Measurements from ENCODE around the gene FOXP2. TPM values are rescaled to one million over a fixed set of nuclear protein-coding genes. Genes with fewer than 3 reads are reported as not detected.
"Not testable (repeated sequence)": the region's sequence is repeated elsewhere in the genome, so short reads cannot be mapped to it uniquely, and the experiment has no call there.

FOXP2 gene
- 2.4 and 4.2 TPM in 2 replicates for total RNA-seq (2014; rRNA removed; shearing (Covaris generic); ENCODE audit: low replicate concordance)

DNA sequence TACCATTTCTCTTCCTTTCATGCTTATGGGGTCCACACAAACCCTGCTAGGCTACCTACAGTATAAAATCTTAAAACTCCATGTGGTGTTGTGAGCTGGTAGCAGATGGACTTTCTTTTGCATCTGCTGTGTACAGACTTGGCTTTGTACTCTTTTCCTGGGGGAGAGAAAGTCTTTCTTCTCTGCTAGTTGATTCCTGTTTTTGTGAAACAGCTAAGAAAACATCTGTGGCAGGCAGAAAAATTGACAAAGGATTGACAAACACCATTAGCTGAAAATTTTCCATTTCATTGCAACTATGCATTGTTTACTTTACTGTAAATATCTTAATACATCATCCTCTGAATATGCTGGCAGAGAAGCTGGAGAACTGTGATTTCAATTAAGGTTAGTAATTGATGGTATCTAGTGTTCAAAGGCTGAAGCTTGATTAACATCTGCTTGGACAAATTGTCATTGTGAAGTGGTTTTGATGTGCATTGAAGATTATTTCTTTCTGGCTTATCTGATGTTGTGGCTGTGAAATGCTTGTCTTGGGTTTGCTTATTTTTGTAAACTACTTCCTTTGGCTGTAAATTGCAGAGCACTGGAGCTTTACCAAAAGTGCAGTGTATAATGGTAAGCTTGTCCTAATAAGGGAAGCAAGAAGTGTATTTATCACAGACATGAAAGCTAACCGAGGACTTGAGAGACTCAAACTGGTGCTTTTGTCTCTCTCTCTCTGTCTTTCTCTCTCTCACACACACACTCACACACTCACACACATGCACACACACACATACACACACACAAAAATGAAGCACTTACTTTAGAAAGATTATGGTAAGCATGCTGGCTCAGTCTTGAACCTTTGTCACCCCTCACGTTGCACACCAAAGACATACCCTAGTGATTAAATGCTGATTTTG, at the start of gene FOXP2:
Gene FOXP2 (plus strand): TSS at position 660 of the 908 bp plus-strand sequence. CDS start 11,697 bp downstream, outside the sequence.
- DNase-seq (ENCODE audit: low read depth) = peak; percentile 85
- in situ Hi-C loops (cut with HindIII; ENCODE audit: low pct_unique_long_range_greater_than_20kb, low sequenced_read_pairs) = loop anchor here (5.0 kb wide), 1 partner anchor 332 kb away; no protein-coding TSS in a partner anchor

DNA sequence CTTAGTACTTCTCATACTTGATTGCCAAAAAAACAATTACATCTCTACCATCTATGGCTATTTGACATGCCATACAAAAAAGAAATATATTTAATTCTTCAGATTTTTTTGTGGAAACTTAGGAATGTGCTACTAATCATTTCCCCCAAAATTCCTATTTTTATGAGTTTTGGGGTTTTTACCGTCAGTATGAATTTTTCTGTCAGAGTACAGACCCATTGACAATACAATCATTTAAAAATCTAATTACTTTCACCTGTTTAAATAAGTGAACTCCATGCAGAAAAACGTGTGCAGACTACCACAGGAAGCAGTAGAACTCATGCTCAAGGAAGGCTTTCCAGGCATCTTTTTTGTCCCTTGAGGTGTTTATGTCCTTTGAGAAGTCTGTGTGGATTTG, 48.8 kb upstream of the FOXP2 start:
- in situ Hi-C loops (cut with HindIII; ENCODE audit: low pct_unique_long_range_greater_than_20kb, low sequenced_read_pairs) = no loop called here
- no peak for DNase-seq (ENCODE audit: low read depth)

DNA sequence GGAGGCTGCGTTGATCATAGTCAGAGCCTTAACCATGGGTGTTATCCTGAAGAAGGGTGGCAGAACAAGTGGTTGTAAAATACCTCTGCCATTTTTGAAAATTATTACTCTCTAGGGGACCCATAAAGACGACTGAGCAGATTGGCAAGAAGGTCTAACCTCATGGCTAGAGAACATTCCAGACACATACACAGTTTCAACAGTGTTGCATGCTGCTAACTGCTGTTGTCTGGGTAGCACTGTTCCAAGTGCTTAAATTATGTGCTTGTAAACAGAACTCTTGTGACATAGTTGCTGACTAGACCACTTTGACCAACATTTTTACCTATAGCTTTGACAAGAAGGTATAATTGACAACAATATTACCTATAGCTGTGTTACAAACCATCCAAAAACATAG, 46.1 kb upstream of the FOXP2 start:
- DNase-seq (ENCODE audit: low read depth) = no peak
- in situ Hi-C loops (cut with HindIII; ENCODE audit: low pct_unique_long_range_greater_than_20kb, low sequenced_read_pairs) = no loop called here

DNA sequence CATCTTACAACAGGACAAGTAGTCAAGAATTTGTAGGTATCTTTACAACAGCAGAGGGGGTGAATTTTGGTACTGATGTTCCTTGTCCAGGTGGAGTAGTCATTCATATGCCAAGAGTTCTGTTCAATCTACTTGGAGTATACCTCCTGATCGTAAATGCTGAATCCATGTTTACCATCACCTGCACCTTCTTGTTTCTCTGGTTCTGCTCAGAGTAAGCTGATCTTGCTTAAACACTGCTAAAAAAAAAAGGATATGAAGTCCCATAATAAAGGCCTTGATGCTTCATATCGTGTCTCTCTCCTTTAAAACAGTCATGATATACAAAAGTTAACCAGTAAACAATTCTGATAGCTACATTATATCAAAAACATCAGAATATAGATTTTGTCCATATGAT, 45.3 kb upstream of the FOXP2 start:
- DNase-seq (ENCODE audit: low read depth) = no peak
- in situ Hi-C loops (cut with HindIII; ENCODE audit: low pct_unique_long_range_greater_than_20kb, low sequenced_read_pairs) = no loop called here

DNA sequence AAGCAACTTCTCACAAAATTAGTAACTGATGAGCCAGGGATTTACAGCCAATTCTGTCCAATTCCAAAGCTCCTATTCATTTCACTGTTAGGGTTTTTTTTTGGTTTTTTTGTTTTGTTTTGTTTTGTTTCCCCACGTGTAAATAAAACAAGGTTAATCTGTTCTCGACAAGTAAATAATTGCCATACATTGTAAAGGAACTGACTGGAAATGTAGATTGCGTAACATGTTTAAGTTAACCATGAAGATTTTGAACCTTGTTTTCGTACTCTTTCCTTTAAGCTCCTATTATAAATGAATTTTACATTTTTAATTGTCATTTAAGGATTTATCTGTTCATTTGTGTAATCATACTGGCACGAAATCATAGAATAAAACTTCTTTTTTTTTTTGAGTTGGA, 42.0 kb upstream of the FOXP2 start:
- in situ Hi-C loops (cut with HindIII; ENCODE audit: low pct_unique_long_range_greater_than_20kb, low sequenced_read_pairs) = no loop called here
- no peak for DNase-seq (ENCODE audit: low read depth)

DNA sequence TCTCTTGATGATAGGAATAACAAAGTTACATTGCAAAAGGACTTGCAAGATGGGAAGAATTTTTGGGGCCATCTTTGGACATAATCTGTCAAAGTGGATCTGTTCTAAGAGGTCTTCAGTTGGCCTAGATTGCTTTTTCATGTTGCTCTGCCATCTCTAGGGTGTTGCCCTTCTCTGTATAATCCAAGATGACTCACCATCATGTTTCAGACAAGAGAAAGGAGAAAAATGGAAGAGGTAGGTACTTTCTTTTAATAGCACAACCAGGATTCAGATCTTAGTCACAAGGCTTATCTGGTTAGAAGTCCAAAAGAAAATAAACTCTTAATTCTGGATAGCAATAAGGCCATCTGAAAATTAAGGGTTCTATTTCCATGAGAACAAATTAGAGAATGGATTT, 38.7 kb upstream of the FOXP2 start:
- DNase-seq (ENCODE audit: low read depth) = no peak
- in situ Hi-C loops (cut with HindIII; ENCODE audit: low pct_unique_long_range_greater_than_20kb, low sequenced_read_pairs) = no loop called here

DNA sequence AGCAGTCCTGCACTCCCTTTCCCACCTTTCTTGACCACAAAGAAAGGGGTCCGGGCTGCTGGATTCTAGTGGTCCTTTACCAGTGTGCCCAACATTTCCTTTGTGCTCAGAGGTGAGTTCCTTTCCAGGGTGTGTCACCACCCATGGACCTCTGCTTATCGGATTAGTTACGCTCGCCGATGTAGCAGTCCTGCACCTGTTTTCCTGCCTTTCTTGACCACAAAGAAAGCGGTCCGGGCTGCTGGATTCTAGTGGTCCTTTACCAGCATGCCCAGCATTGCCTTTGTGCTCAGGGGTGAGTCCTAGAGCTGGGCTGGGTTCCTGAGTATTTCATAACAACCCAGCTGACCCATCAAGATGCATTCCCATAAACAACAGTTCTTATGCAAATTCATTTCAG, 30.7 kb upstream of the FOXP2 start:
- DNase-seq (ENCODE audit: low read depth); in situ Hi-C loops (cut with HindIII; ENCODE audit: low pct_unique_long_range_greater_than_20kb, low sequenced_read_pairs): not testable (repeated sequence)

DNA sequence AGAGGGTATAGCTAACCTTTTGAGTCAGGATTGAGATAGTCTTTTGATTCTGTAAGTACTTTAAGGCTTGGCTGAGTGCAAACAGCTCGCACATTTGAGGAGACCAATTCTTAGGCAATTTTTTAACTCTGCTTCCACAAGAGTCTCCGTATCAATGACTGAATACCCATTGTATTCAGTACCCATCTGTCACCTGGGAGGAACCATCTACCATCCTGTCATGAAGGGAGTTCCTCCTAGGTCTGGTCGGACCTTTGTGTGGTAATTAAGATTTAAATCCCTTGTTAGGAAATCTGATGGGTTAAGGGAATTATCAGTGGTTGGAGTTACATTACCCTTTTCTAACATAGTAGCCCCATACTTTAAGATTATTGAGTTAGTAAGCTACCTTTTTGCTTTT, 30.3 kb upstream of the FOXP2 start:
- in situ Hi-C loops (cut with HindIII; ENCODE audit: low pct_unique_long_range_greater_than_20kb, low sequenced_read_pairs); DNase-seq (ENCODE audit: low read depth): not testable (repeated sequence)

DNA sequence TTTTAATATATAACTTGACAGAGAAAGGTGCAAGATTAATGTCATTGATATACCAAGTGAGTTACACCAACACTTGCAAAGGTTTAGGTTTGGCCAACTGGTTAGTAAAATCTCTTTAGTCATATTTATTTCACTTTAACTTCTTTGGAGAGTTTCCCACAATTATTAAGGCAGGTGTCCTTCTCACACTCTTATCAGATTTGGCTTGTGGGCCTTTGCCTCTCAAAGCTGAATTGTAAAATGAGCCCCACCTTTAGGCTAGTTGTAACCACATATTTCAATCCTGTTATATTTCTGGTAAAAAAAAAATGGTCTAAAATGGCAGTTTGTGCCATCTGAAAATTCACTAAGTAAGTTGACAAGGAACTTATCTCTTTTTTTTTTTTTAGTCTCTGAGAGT, 26.6 kb upstream of the FOXP2 start:
- in situ Hi-C loops (cut with HindIII; ENCODE audit: low pct_unique_long_range_greater_than_20kb, low sequenced_read_pairs) = no loop called here
- no peak for DNase-seq (ENCODE audit: low read depth)

DNA sequence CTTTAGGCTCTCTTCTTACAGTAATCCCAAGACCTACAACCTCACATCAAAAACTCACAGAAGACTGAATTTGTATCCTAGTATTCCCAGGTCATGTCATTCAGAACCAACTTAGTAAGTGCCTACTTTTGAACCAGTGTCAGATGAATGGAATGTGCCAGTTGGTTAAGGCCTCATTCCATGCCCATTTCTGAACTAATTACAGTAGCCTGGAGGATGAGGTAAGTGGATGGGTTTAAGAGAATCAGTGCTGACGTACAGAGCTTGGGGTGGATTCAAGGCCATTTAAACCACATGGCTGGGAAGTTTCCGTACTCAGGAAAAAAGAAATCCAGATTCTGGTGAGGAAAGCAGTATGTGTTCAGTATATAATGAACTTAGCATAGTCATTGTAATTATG, 21.9 kb upstream of the FOXP2 start:
- DNase-seq (ENCODE audit: low read depth) = no peak
- in situ Hi-C loops (cut with HindIII; ENCODE audit: low pct_unique_long_range_greater_than_20kb, low sequenced_read_pairs) = no loop called here

DNA sequence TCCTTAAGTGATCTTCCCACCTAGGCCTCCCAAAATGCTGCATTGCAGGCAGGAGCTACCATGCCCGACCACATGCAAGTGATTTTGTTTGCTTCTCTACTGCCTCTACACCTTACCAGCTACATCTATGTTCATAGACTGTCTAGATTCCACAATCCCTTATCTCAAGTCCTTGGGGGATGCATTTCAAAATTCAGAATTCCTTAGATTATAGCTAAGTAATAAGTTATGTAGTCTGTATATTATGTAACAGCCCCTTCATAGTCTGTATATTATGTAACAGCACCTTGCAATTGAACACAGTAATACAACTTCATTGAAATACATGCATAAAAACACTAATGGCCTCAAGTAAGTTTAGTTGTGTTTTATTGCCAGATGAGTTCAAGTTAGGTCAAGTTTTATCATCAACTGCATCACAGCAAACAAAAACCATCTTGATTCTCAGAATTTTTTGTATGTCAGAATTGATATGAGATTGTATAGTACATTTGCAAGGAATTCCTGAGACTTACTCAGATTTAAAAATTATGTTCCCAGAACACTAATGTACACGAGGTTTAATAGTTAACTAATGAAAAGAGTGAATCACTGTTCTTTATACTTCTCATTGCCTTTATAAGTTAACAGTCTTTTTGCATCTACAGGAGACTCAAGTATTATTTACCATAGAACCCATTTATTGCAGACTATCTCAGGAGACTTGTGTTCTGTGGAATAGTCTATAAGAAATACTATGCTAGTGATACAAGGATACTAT, 11.6 kb upstream of the FOXP2 start:
- DNase-seq (ENCODE audit: low read depth) = peak; percentile 54
- in situ Hi-C loops (cut with HindIII; ENCODE audit: low pct_unique_long_range_greater_than_20kb, low sequenced_read_pairs) = no loop called here

DNA sequence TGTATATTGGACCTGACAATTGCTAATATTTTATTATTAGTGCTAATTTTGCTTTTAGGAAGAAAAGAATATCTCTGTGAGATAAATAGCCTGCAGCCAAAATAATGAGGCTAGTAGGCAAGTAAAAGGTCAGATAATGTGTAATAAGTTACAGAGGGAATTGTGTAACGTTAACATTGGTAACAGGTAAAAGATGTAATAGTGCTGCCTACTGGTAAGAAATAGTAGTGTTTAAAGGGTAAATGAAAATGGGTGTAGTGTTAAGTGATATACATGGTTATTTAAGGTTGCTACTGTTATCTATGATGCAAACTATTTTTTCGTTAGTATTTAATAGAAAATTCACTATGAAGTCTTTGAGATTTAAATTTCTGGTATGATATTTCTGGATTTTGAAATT, 9.2 kb upstream of the FOXP2 start:
- in situ Hi-C loops (cut with HindIII; ENCODE audit: low pct_unique_long_range_greater_than_20kb, low sequenced_read_pairs) = no loop called here
- DNase-seq (ENCODE audit: low read depth) = peak; percentile 46

DNA sequence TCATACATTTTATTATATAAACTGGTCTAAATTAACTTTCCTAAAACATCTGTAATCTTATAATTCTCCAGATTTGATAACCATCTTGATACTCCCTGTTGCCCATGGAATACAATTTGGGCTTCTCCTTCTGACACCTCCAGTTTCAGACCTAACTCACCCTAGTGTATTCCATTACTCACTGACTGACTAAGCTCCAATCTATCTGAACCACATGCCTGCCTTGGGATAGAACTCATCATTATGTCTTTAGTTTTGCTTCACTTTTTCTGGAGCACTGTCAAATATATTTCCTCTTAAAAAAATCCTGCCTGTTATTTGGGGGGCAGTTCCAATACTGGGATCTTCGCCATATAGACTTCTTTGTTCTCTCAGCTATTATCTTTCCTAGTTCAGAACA, 4.9 kb upstream of the FOXP2 start:
- DNase-seq (ENCODE audit: low read depth) = peak; percentile 10
- in situ Hi-C loops (cut with HindIII; ENCODE audit: low pct_unique_long_range_greater_than_20kb, low sequenced_read_pairs) = loop anchor here (5.0 kb wide), 1 partner anchor 327 kb away; no protein-coding TSS in a partner anchor

DNA sequence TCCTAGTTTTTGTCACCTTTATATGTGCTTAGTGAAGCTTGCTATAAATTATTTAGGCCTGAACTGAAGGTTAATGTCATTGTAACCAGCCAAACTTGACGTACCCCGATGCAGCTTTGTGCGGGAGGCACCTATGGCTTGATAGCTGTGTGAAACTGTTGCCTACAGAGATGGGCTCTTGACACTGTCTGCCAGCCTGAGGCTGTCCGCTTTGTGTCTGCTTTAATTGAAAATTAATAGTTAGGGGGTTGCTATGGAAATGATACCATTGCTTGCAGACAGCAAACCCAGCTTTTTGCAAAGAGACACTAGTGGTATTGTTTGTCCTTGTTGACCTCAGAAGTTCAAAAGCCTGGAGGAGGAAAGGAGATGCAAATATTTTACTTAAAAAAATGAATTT, 2.1 kb upstream of the FOXP2 start:
- in situ Hi-C loops (cut with HindIII; ENCODE audit: low pct_unique_long_range_greater_than_20kb, low sequenced_read_pairs) = loop anchor here (5.0 kb wide), 1 partner anchor 330 kb away; no protein-coding TSS in a partner anchor
- DNase-seq (ENCODE audit: low read depth) = peak; percentile 41

DNA sequence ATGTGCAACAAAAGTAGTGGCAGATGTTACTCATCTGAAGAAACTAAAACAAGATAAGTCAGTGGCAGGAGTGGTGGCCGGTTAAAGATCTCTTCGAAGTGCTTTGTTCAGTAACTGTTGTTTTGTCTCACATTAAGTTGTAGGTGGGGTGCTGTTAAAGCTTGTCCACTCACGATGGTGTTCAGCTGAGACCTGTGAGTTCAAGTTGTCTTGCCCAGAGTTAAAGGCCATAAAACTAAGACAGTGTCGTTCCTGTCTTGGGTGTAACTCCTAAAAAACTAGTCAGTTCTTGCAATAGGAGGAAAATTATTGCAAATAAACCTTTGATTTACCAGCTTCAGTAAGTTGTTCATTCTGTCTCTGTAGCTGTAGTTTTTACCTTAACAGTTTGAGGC, 857 bp upstream of the FOXP2 start:
- in situ Hi-C loops (cut with HindIII; ENCODE audit: low pct_unique_long_range_greater_than_20kb, low sequenced_read_pairs) = loop anchor here (5.0 kb wide), 1 partner anchor 331 kb away; no protein-coding TSS in a partner anchor
- peak; percentile 63 for DNase-seq (ENCODE audit: low read depth)

DNA sequence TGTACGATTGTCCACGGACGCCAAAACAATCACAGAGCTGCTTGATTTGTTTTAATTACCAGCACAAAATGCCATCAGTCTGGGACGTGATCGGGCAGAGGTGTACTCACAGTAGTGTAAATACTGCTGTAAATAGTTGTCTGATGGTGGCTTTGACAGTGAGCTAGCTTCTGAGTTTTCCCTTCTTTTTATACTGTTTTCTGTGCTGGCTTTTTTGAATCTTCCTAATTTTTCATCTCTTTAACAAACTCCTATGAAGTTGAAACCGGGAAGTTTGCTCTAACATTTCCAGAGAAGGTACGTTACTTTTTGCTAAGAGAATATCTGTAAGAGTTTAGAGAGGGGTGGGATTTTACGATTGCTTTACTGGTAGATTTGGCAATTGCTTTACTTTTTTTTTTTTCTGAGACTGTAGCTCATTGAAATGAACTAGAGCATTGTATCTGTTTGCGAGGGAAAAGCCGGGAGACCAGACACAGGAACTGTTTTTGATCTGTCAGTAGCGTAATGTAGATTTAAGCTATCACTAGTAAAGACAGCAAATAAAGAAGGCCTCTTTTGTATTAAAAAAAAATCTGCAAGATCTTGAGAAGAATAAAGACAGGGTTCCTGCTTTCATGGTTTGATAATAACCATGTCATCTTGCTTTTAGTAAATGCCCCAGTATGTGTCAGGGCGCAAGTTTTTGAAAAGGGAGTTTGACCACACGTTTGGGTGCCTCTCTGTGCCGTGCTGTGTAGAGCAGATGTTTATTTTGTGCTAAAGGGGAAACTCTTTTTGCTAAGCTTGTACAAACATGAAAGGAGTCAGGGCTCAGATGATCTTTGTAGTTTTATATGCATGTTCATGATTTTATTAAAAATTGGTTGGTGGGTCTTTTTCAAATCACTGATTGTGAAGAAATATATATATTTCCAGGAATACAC, 712 bp downstream of the FOXP2 start:
- DNase-seq (ENCODE audit: low read depth) = peak; percentile 57
- in situ Hi-C loops (cut with HindIII; ENCODE audit: low pct_unique_long_range_greater_than_20kb, low sequenced_read_pairs) = no loop called here

DNA sequence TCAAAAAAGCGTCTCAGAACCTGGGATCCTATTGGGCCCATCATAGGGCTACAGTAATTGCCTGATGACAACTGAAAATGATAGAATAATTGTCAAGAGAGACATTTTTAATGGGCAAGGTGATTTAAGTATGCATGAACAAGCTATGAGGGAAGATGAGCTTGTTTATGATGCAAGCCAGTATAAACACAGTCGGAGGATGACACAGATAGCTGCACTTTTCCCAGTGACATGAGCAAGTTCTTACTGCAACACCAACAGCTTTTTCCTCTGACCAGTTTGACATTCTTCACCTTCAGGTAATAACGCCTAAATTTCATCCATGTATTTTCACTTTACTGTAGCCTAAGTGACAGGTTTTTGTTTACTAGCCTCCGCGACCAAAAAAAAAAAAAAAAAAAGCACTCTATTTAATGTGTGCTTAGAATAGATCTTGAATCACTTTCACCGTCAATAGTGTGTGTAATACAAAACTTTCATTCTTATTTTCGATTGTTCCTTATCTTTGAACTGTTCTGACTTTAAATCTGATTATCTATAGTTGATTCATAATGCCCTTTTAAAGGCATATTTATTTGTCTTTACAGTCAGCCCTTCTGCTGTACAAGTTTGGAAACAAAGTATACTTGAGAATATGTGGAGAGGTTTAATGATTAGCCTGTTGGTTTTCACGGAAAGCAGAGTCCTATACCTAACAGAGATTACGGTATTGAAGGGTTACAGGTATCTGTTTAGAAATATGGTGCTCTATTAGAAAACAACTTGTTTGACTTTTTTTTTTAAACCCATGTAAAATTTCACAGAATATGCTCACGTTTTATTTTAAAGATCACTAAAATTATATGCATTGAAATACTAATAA, 1.7 kb downstream of the FOXP2 start:
- in situ Hi-C loops (cut with HindIII; ENCODE audit: low pct_unique_long_range_greater_than_20kb, low sequenced_read_pairs) = no loop called here
- DNase-seq (ENCODE audit: low read depth) = peak; percentile 63
